GM21528 (cell line): ENCODE results near the gene SLC12A8.

Source experiments
- ATAC-seq: cut with Tn5 transposase; IDR thresholded peaks from one replicate; pipeline ENCODE4 v1.9.1; 2021; ENCODE audit warnings: mild to moderate bottlenecking, moderate library complexity; ENCODE audit not compliant: unreplicated experiment, low FRiP score

Gene SLC12A8

DNA sequence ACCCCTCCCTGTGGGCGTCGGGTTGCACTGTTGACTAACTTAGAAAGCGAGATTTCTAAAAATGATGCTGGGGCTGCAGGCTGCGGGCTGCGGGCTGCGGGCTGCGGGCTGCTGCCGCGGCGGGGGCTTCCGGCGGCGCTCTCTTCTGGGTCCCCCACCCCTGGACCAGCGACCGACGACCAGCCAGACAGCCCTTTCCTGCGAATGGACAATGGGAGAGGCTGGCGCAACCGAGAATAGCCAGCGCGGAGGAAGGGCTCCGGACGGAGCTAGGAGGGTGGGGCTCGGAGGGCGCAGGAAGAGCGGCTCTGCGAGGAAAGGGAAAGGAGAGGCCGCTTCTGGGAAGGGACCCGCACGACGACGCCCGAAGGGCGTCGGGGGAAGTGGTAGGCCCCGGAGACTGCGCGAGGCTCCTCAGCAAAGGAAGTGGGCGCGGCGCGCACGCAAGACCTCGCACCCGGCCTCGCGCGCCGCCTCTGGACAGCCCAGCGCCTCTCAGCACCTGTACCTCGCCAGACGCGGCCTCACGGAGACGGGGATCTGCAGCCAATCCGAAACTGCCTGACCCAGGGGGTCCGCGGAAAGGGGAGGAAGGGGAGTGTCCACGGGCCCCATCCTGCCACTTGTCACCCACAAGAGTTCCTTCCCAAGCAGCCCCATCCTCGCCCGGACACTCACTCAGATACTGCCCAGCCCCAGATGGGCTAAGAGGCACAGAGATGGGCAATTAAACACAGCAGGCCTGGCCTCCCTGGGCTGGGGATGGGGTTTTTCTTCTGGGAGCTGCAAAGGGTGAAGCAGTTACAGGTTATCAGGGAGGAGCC, 70.7 kb downstream of the SLC12A8 start:
- ATAC-seq: peak; percentile 56

DNA sequence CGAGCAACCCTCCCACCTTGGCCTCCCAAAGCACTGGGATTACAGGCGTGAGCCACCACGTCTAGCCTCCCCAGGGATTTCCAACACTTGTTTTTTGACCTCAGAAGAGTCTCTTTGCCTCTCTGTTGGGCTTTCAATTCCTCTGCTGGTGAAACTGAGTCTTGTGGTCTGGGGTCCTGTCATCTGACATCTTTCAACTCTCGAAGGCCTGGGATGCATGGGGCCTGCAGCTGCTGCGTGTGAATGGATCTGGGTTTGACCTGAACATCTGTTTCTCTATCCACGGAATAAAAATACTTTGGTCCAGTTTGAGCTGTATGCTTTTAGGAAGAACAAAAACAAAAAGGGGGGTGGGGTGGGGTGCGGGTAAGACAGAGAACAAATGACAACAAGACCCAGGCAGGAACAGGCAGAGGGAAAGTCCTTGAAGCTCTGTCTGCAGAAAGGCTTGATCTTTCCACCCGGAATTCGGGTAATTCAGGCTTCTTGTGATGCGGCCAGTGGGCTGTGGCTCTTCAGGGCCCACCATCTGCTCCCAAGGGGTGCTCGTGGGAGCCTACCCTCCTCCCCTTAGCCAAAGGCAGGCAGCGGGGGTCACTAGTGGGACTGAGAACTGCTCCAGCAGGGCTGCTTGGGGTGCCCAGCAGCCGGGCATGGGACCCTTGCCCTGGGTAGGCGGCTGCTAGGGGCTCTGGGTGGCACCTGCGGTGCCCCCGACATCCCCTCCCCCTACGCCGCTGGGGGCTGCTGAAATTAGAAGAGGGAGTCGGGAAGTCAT, 71.5 kb downstream of the SLC12A8 start:
- peak; percentile 25 for ATAC-seq

DNA sequence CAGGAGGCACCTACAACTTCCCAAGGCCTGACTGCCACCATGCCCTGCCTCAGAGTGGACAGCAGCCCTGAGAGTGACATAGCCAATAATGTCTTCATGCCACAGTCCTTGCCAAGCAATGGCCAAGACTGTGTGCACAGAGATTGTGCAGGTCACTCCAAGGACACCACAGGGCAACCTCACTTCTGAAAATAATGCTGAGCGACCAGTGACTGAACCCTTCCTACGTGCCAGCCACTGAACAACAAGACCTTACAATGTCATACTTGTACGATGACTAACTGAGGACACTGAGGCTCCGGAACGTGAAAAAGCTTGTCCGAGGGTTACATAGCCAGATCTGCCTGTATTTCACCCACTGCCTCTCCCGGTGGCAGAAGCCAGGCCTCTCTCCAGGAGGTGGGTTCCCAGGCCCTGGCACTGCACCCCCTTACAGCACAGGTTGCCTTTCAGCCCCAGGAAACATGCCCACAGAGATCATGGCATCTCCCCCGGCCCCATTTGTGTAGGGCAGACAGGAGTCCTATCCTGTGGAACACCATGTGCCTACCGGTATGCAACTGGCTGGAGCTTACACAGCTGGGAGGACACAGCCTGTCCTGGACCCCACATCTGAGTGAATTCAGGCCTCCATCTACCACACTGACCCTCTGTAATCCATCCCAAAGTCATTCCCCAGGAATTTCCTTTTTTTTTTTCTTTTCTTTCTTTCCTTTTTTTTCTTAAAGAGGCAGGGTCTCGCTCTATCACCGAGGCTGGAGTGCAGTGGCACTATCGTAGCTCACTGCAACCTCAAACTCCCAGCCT, 72.3 kb downstream of the SLC12A8 start:
- ATAC-seq: no peak

DNA sequence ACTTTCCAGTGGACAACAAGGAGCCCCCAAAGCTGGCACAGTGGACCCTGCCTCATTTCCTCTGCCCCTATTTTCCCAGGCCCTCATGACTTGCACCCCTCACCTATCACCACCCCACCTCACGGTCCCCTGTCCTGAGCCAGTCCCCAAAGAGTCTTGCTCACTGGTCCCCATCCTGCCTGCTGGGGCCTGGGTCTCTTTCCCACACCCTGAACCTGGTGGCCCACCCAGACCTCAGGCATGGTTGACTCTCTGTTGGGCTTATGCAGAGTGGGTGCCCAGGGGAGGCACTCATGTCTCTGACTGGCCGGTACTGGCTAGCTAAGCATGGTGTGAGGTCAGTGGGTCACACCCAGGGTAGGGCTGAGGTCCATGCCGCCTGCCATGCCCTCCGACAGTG, 73.2 kb downstream of the SLC12A8 start:
- ATAC-seq: no peak

DNA sequence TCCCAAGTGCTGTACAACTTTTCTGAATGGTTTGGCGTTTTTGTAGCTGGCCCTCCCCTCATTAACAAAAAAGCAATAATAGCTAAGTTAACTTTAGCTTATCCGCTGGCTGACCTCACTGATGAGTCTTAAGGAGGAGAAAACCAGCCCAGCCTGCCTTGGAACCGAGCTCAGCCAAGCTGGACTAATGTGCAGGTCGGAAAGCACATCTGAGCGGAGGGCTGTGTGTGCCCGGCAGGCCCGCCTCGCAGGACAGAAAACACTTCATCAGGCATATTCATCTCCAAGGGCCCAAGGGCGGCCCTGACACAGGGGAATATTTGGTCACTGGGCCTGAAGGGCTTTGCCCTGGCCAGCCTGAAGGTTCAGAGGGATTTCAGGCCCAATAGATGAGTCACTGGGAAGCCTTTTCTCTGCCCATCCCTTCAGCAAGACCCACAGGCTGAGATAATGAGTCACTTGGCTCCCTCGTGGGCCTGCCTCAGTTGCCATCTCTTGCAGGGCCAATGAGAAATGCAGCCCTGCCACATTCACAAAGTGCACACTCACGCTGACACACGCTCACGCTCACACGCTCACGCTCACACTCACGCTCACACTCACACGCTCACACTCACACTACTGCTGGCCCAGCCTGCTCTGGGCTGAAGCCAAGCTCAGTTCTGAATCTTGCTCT, 75.1 kb downstream of the SLC12A8 start:
- ATAC-seq: no peak

DNA sequence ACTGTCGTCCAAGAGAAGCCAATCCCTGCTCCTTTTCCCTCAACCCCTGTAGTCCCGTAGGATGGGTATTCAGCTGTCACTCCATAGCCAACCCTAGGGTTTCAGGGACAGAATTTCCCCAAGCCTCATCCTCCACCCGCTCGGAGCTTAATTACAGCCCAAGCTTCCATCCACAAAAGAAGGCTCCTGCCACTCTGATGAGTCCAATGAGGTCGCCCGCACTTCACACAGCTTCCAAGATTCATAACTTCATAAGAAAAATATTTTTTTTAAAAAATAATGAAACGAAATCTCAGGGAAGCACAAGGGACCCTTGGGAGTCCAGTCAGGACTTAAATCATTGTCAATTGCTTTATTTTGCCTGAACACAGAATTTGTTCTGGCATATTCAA, 75.6 kb downstream of the SLC12A8 start:
- ATAC-seq: no peak

DNA sequence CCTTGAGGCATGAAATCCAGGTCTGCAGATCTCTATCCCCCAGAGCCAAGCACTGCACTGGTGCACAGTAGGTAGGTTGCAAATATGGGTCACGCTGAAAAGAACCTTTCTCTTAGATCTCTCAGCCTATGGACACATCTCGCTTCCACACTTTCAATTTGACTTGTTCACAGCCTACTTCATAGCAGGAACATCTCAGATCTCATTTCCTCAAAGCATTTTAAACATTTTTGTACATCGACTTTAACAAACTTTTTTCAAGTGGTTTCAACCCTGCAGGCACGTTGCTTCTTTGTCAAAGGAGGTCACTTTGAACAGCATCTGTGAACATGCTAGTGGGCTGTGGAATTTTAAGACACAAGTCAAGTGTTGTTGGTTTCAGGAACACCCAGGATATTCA, 76.0 kb downstream of the SLC12A8 start:
- ATAC-seq: no peak

DNA sequence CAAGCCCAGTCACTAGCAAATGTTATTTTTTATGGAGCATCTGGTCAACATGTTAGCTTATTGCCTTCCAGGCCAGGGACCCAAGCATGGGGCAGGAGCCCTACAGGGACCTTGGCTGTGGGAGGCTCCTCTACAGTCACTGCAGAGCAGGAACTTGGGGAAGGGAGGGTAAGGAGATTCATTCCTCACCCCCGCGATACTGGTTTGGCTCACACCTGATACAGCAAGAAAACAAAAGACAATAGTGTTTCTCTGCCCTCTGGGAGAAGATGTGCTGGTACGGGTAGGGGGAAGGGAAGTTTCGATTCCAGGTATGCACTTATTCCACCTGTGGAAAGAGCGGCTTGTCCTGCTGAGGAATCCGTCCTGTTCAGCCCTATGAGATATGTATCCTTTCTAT, 77.6 kb downstream of the SLC12A8 start:
- ATAC-seq: no peak

DNA sequence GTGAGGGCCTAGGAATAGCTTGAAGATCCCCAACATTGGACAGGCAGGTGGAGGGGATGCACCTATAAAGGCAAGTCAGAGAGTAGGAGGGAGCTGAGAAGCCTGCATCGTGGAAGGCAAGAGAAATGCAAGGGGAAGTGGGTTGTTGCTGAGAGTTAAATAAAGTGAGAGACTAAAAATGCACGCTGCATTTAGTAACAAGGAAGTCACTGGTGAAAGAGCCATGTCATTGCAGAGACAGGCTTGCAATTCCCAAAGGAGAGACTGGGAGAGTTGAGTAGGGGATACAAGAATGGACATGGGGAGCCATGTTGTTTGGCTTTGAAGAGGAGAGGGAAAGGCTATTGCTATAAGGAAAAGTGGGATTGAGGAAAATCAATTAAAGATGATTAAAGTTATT, 79.7 kb downstream of the SLC12A8 start:
- no peak for ATAC-seq

DNA sequence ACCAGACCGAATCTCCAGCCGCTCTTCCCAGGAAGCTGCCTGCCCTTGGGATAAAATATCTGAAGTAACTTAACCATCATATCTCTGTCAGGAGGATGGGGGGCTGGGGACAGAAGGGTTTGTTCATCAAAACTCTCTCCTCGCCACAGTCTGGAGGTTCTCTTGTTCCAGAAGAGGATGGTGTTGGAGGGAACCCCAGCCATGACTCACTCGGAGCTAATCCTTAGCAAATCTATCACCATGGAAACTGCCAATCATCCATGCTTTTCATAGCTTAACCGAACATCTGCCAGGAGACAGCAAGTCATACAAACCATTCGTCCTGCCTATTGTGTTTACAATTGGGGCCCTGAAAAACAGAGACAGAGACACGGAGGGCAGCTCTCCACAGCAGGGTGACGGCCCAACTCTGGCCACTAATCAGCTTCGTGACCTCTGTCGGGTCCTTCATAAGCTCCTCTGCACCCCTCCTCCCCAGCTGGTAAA, 83.0 kb downstream of the SLC12A8 start:
- ATAC-seq: no peak

DNA sequence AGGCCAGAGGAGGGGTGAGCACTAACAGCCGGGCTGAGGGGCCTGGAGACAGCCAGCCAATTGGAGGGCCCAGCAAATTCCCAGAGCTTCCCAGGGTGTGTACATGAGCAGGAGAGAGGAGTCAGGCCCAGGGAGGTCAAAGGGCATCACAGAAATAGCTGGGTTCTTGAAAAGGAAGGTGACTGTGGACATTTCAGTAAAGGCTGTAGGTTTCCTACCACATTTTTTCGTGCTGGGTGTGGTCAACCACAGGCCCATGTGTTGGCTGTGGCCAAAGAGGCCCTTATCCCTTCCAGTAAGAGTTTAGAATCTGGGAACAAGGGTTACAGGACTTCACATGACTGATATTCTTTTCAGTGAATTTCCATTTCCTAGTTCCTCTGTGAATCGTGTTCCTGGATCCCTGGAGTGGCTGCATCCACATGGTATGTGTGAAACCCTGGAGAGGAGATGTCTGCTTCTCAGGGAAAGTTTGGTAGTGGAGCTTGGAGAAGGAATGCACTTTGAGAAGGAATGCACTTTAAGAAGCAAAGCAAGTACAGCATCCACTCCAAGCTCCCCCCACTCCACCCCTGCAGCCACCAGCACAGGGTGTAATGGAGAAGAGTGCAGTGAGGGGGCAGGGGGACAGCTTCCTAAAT, 83.6 kb downstream of the SLC12A8 start:
- no peak for ATAC-seq

DNA sequence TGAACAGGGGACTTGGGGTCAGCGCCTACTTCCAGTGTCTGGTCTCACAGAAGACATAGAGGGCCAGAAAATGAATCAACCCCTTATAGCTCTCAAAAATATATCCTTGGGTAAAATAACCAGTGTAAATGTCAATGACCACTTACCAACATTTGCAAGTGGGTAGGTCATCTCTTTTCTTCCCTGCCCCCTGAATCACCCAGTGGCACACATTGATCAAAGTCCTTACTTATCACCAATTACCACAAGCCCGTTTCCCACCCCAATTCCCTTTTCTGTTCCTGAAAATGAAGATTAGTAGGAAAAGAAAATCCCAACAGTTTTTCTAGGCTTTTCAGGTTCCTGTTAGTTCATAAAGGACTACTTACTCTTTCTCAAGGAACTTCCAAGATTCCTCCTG, 86.2 kb downstream of the SLC12A8 start:
- ATAC-seq: no peak

DNA sequence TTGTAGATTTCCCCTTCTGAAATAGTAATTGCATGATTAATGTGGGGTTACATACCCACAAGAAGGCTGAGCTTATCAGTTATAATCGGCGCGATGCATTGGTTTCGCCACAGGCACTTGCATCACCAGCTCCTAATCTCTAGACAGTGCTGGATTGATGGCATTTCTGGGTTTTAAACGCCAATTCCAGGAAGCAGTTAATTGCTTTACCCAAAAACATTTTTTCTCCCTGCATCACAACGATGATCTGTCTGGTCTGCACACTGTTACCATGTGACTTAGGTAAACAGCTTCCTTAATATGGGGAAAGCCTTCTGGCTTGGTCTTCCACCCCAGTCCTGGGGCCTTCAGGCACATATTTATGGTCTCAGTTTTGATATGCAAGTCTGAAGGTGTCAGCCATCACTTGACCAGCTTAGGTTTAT, 86.7 kb downstream of the SLC12A8 start:
- ATAC-seq: no peak

DNA sequence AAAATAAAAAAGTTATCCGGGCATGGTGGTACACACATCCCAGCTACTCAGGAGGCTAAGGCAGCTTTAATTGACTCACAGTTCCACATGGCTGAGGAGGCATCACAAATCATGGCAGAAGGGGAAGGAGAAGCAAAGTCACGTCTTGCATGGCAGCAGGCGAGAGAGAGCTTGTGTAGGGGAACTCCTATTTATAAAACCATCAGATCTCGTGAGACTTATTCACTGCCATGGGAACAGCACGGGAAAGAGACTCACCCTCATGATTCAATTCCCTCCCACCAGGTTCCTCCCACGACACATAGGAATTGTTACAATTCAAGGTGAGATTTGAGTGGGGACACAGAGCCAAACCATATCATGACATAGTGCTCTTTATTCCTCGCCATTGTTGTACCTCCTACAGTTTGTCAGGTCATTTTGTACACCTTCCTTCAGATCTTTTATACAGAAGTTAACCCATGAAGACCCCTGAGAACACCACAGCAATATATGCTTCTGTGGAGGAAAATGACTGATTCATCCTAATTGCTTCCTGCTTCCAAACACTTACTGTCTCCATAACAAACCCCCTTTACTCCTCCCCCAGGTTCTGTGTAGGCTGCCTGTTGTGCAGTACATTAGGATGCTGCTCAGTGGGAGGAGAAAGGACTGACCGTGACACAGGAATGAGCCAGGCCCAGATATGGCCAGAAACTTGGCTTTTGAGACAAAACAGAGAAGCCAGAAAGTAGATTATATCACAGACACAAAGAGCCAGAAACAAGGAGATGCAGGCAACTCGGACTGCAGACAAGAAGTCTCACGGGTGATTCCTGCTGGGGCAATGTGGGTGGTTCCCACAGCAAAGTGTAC, 88.9 kb downstream of the SLC12A8 start:
- no peak for ATAC-seq

DNA sequence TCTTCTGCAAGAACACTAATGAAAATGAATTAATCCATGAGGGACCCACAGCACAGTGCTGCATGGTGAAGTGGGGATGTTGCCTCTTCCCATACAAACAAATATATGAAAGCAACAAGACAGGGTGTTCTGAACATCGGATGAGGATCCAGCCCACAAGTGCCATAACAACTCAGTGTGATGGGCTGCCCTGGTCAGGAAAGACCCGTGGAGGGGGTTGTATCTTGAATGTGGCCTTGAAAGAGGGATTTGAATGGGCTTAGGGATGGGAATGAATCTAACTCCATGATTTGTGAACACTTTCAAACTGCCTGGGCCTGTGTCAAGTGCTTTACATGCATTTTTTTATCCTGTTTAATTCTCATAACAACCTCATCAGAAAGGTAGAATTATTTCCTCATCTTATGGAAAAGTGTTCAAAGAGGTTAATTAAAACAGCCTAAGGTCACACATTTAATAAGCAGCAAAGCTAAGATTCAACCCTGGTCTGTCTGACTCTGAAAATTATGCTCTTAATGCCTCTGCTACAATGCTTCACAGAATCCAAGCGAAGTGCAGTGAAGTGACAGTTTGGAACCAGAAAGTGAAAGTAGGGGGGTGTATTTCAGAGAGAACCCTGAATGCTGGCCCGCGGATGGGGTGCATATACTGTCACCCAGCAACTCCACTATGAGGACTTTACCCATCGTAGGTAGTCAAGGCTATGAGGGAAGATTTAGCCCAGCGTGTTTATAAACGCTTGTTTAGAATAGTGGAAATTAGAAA, 91.1 kb downstream of the SLC12A8 start:
- ATAC-seq: no peak

DNA sequence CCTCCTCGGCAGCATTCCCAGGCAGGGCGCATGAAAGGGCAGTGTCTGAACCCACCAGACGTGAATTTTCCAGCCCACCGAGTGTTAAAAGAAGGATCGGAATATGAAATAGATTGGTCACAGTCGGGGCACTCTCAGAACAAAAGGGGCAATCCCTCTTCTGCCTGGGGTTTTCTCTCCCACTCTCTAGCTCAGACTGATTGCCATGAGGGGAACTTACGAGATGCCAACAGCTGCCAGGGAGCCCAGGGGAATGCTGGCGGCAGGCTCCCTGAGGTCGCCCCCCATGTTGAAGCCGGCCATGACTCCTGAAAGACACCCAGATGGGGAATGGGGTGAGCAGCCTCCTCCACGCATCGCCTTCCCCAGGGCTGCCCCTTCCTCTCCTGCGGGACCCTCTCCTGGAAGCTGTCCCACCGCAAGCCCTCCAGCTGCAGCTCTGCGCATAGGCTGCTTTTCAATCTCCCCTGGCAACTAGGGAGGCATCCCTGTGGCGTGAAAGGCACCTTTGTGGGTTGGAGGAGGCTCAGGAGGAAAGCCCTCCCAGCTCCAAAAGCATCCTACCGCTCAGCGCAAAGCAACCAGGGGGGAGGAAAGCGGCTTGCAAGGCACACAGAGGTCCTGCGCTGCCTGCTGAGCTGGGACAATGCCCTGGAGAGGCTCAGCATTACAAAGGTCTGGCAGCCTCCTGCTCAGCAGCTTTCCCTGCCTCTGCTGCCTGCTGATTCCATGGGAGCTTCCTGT, 92.0 kb downstream of the SLC12A8 start:
- ATAC-seq: no peak

DNA sequence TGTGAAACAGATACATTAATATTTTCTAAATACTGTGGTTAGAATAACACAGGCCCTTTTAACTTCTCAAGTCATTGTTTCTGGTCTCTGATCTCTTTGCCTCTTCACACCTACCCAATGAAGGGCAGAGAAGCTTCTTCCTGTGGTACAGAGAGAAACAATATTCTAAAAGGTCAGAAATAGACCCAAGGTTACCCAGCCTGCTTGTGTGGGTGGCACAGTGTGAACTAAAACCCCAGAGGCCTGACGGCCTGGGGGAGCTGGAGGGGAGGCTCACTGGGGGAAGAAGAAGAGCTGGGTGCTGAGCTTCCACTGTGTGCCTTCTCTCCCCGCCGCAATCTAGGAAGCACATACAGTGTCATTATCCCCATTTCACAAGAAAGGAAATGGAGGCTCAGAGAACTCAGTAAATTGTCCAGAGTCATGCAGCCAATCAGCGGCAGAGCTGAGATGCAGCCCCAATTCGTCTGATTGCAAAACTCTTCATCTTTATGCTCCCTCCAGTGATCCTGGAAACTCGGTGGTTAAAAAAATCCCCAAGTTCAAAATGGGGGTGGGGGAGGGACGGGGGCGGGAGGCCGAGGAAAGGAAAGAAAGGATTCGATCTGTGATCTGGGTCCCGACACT, 92.7 kb downstream of the SLC12A8 start:
- peak; percentile 49 for ATAC-seq
